PC-3 (cell line): Measurements from ENCODE around the gene HIVEP3. TPM values are rescaled to one million over a fixed set of nuclear protein-coding genes. Genes with fewer than 3 reads are reported as not detected.

Source experiments
- ATAC-seq: fragments of 200-7000 bp; cut with Tn5 transposase; 2 replicates; pipeline ENCODE4 v1.9.1; 2020; ENCODE audit warnings: mild to moderate bottlenecking, moderate library complexity
- BruUV-seq: library from RNA; stranded (reverse); fragments of 400-500 nt; replicated peaks from 2 replicates; lab custom pipeline; 2021; lab: Mats Ljungman, UMichigan
- CTCF ChIA-PET: fragments of 300-600 bp; sonication (Branson Sonifier 250); formaldehyde crosslinking; loops from one replicate; lab custom pipeline; 2022; ENCODE audit warnings: antibody characterized with exemption; lab: Charles Lee
- POLR2A ChIA-PET: fragments of 300-600 bp; sonication (Branson Sonifier 250); formaldehyde crosslinking; loops from one replicate; lab custom pipeline; 2022; ENCODE audit warnings: antibody characterized with exemption; ENCODE audit not compliant: unreplicated experiment; lab: Charles Lee
- DNase-seq: peaks from one replicate; pipeline ENCODE4 v3.0.0-alpha.2; 2015
- H2AFZ ChIP-seq: fragments of 300-600 bp; sonication (generic); 2 replicates; pipeline ENCODE4 v1.6.0; 2016; ENCODE audit warnings: antibody characterized with exemption, low read length
- H3F3A ChIP-seq: fragments of 300-600 bp; sonication (generic); one replicate; pipeline ENCODE4 v1.6.0; 2017; ENCODE audit warnings: antibody characterized with exemption, low read length, control low read depth, mild to moderate bottlenecking; ENCODE audit not compliant: unreplicated experiment
- H3K27ac ChIP-seq: fragments of 300-600 bp; sonication (generic); 2 replicates; pipeline ENCODE4 v1.5.1; 2016; ENCODE audit warnings: mild to moderate bottlenecking, low read length
- H3K27me3 ChIP-seq: fragments of 300-600 bp; sonication (generic); 2 replicates; pipeline ENCODE4 v1.6.1; 2016; ENCODE audit warnings: low read length, mixed read lengths
- H3K36me3 ChIP-seq: fragments of 300-600 bp; sonication (generic); 2 replicates; pipeline ENCODE4 v1.6.1; 2016; ENCODE audit warnings: low read depth, mixed run types, low read length, mixed read lengths
- H3K4me1 ChIP-seq: fragments of 300-600 bp; sonication (generic); 2 replicates; pipeline ENCODE4 v1.5.1; 2016; ENCODE audit warnings: low read length; ENCODE audit not compliant: insufficient read depth
- H3K4me2 ChIP-seq: fragments of 300-600 bp; sonication (generic); 2 replicates; pipeline ENCODE4 v1.6.0; 2016; ENCODE audit warnings: low read length
- H3K4me3 ChIP-seq: fragments of 300-600 bp; sonication (generic); 2 replicates; pipeline ENCODE4 v1.5.1; 2016; ENCODE audit warnings: mild to moderate bottlenecking, low read length, mixed read lengths
- H3K79me2 ChIP-seq: fragments of 300-600 bp; sonication (generic); 2 replicates; pipeline ENCODE4 v1.6.1; 2017; ENCODE audit warnings: low read length, mixed read lengths
- H3K9ac ChIP-seq: fragments of 300-600 bp; sonication (generic); 2 replicates; pipeline ENCODE4 v1.6.0; 2016; ENCODE audit warnings: mild to moderate bottlenecking, low read length
- H3K9me2 ChIP-seq: fragments of 300-600 bp; sonication (generic); replicated peaks from 2 replicates; pipeline ENCODE4 v1.6.1; 2016; ENCODE audit warnings: mixed run types, low read length, mixed read lengths
- H3K9me3 ChIP-seq: fragments of 300-600 bp; sonication (generic); 2 replicates; pipeline ENCODE4 v1.6.1; 2016; ENCODE audit warnings: low read length, mixed read lengths
- H4K20me1 ChIP-seq: fragments of 300-600 bp; sonication (generic); 2 replicates; pipeline ENCODE4 v1.6.1; 2016; ENCODE audit warnings: low read length, mixed read lengths
- CTCF ChIP-seq: fragments of 300-600 bp; sonication (generic); conservative IDR thresholded peaks from 2 replicates; pipeline ENCODE4 v1.5.1; 2017; ENCODE audit warnings: antibody characterized with exemption, low read depth, mild to moderate bottlenecking, low read length
- EZH2 ChIP-seq: fragments of 300-600 bp; sonication (generic); IDR thresholded peaks from one replicate; pipeline ENCODE4 v1.6.1; 2017; ENCODE audit warnings: antibody characterized with exemption, mild to moderate bottlenecking, low read length; ENCODE audit not compliant: unreplicated experiment
- EZH2phosphoT487 ChIP-seq: fragments of 300-600 bp; sonication (generic); IDR thresholded peaks from 2 replicates; pipeline ENCODE4 v1.6.1; 2018; ENCODE audit warnings: mild to moderate bottlenecking, antibody characterized with exemption, low read length, borderline replicate concordance
- intact Hi-C: fragments of 100-400 bp; cut with micrococcal nuclease; formaldehyde crosslinking; loops from 2 replicates; pipeline ENCODE4 v1.9.0; 2023
- total RNA-seq: library from RNA; depleted of rRNA; stranded (reverse); fragments of >200 nt; gene quantifications from 2 replicates; pipeline ENCODE4 v1.2.3, GENCODE V29; 2014

Gene HIVEP3
- total RNA-seq, 1 experiment from 2014 or later: 9.8 TPM

GRCh38 chr1:41963636-41964035 lies 44.9 kb upstream of the HIVEP3 start:
- no peaks in the 10 kb centered on the region for H3K9me2 ChIP-seq
- H3K4me1 ChIP-seq: peaks cover 2% of the 10 kb centered on the region
- POLR2A ChIA-PET: no interaction called here
- no peak overlapping the region for H3K9ac ChIP-seq
- H3K9me3 ChIP-seq: no peaks in the 10 kb centered on the region
- H3K27me3 ChIP-seq: no peaks in the 10 kb centered on the region
- H2AFZ ChIP-seq: no peak overlapping the region
- TF ChIP-seq EZH2 (no peak), CTCF (no peak), EZH2phosphoT487 (no peak)
- intact Hi-C loops: no loop called here
- no peak overlapping the region for H3K27ac ChIP-seq
- H3K4me3 ChIP-seq: no peak overlapping the region
- CTCF ChIA-PET: no interaction called here
- no peak for ATAC-seq
- no TSS peak for BruUV-seq
- no peaks in the 10 kb centered on the region for H3F3A ChIP-seq
- H3K36me3 ChIP-seq: no peaks in the 10 kb centered on the region; the same call in 1 of the 2 replicates
- no peaks in the 10 kb centered on the region for H4K20me1 ChIP-seq
- H3K4me2 ChIP-seq: no peak overlapping the region
- H3K79me2 ChIP-seq: peaks cover 2% of the 10 kb centered on the region; the same call in 1 of the 2 replicates
- DNase-seq: no peak

- Histone ChIP-seq H3K4me1 (peaks cover 54% of the 10 kb centered on the region), H3K4me2 (peak overlapping the region; percentile 20), H2AFZ (no peak overlapping the region), H3K79me2 (peaks cover 8% of the 10 kb centered on the region; the same call in 1 of the 2 replicates), H3K4me3 (no peak overlapping the region), H3K27ac (peak overlapping the region; percentile 99), H3K9ac (peak overlapping the region; percentile 57), H3K27me3 (no peaks in the 10 kb centered on the region), H4K20me1 (no peaks in the 10 kb centered on the region), H3K9me3 (no peaks in the 10 kb centered on the region), H3K36me3 (no peaks in the 10 kb centered on the region), H3K9me2 (no peaks in the 10 kb centered on the region), H3F3A (peaks cover 17% of the 10 kb centered on the region)
- TF ChIP-seq EZH2phosphoT487: no peak
- TF ChIP-seq CTCF: no peak
- TF ChIP-seq EZH2: no peak
- no peak for ATAC-seq
- no peak for DNase-seq
- no TSS peak for BruUV-seq
- ChIA-PET POLR2A (interaction anchor here (0.5 kb wide), 1 partner anchor 529 kb away, joined by 4 read pairs; no protein-coding TSS in a partner anchor), CTCF (no interaction called here)
- intact Hi-C loops: loop anchor here (5.0 kb wide), 1 partner anchor 79 kb away; no protein-coding TSS in a partner anchor
Measured at GRCh38 chr1:41958015-41958673, 39.4 kb upstream of the HIVEP3 start.

GRCh38 chr1:41957568-41957967 lies 38.8 kb upstream of the HIVEP3 start:
- DNase-seq (peak; percentile 93), ATAC-seq (peak; percentile 48)
- Histone ChIP-seq H3K27ac (peak overlapping the region; percentile 99), H3K27me3 (no peaks in the 10 kb centered on the region), H3K4me1 (peaks cover 59% of the 10 kb centered on the region), H4K20me1 (no peaks in the 10 kb centered on the region), H3F3A (peaks cover 17% of the 10 kb centered on the region), H2AFZ (no peak overlapping the region), H3K9ac (peak overlapping the region; percentile 87), H3K4me2 (peak overlapping the region; percentile 75), H3K4me3 (peak overlapping the region; percentile 10; the same call in 1 of the 2 replicates), H3K36me3 (no peaks in the 10 kb centered on the region), H3K9me2 (no peaks in the 10 kb centered on the region), H3K79me2 (peaks cover 12% of the 10 kb centered on the region; the same call in 1 of the 2 replicates), H3K9me3 (no peaks in the 10 kb centered on the region)
- no peak for TF ChIP-seq CTCF
- TF ChIP-seq EZH2phosphoT487: no peak
- no peak for TF ChIP-seq EZH2
- no TSS peak for BruUV-seq
- intact Hi-C loops: loop anchor here (5.0 kb wide), 1 partner anchor 80 kb away; no protein-coding TSS in a partner anchor
- ChIA-PET POLR2A (interaction anchor here (0.5 kb wide), 2 partner anchors 24 to 529 kb away, joined by 3 to 4 read pairs; no protein-coding TSS in a partner anchor), CTCF (no interaction called here)
